ENCODE measurements around the gene GAB4. TPM values are rescaled to one million over a fixed set of nuclear protein-coding genes. Genes with fewer than 3 reads are reported as not detected.
"Not testable (repeated sequence)": the region's sequence is repeated elsewhere in the genome, so short reads cannot be mapped to it uniquely, and the experiment has no call there.

GAB4 gene
- total and polyA plus RNA-seq, 2 donors (not counting 1 experiment from before 2014, with no cell fraction given), result not detected

GRCh38 chr22:17014101-17014440, 6.0 kb upstream of the GAB4 start:
- not testable (repeated sequence) for H3K9me3 ChIP-seq (ENCODE audit: control insufficient read depth, insufficient read depth, low read depth, low read length); H3K27me3 ChIP-seq (ENCODE audit: control insufficient read depth, insufficient read depth, low read length); H3K79me2 ChIP-seq (ENCODE audit: control insufficient read depth, insufficient read depth, low read length)

GRCh38 chr22:17013396-17014100, 5.5 kb upstream of the GAB4 start:
- no peaks in the 10 kb centered on the region for H3K9me3 ChIP-seq (ENCODE audit: control insufficient read depth, insufficient read depth, low read depth, low read length)
- H3K4me3 ChIP-seq (replicated peaks in 1 of 4; ENCODE audit: control extremely low read depth in 1 of 4, insufficient read depth in 1 of 4, low read depth in 3 of 4, low read length in 4 of 4), result no peak overlapping the region
- TF ChIP-seq CTCF (conservative IDR thresholded peaks at IDR 0.05 in 1 of 2, IDR thresholded peaks at IDR 0.05 in 1 of 2; ENCODE audit: low read depth in 1 of 2, low read length in 2 of 2), result no peak
- TF ChIP-seq EZH2 (IDR thresholded peaks at IDR 0.05; ENCODE audit: low read length, missing control alignments), result no peak
- no peak overlapping the region for H3K9ac ChIP-seq (ENCODE audit: insufficient read depth, low read length)
- no peaks in the 10 kb centered on the region for H3K27me3 ChIP-seq (ENCODE audit: control insufficient read depth, insufficient read depth, low read length)
- H3K36me3 ChIP-seq (ENCODE audit: control insufficient read depth, insufficient read depth, low read length), result no peaks in the 10 kb centered on the region
- no peak overlapping the region for H3K27ac ChIP-seq (ENCODE audit: insufficient read depth, low read length)
- DNase-seq (ENCODE audit: low read depth in 2 of 2), result no peak
- H3K4me2 ChIP-seq (ENCODE audit: extremely low read depth, insufficient read depth, low read length), result no peak overlapping the region
- no peaks in the 10 kb centered on the region for H3K4me1 ChIP-seq (ENCODE audit: control insufficient read depth, extremely low read depth, insufficient read depth, low read length)
- no peaks in the 10 kb centered on the region for H4K20me1 ChIP-seq (ENCODE audit: control insufficient read depth, extremely low read depth, insufficient read depth, low read length)
- H3K79me2 ChIP-seq (ENCODE audit: control insufficient read depth, insufficient read depth, low read length), result no peaks in the 10 kb centered on the region
- H2AFZ ChIP-seq (ENCODE audit: low read length), result no peak overlapping the region

More at GRCh38 chr22:17014101-17014440, 6.0 kb upstream of the GAB4 start:
- H2AFZ ChIP-seq (ENCODE audit: low read length); H3K4me2 ChIP-seq (ENCODE audit: extremely low read depth, insufficient read depth, low read length); H3K27ac ChIP-seq (ENCODE audit: insufficient read depth, low read length); DNase-seq (ENCODE audit: low read depth in 2 of 2); H3K4me3 ChIP-seq (replicated peaks in 1 of 4; ENCODE audit: control extremely low read depth in 1 of 4, insufficient read depth in 1 of 4, low read depth in 3 of 4, low read length in 4 of 4); H4K20me1 ChIP-seq (ENCODE audit: control insufficient read depth, extremely low read depth, insufficient read depth, low read length); H3K36me3 ChIP-seq (ENCODE audit: control insufficient read depth, insufficient read depth, low read length); H3K9ac ChIP-seq (ENCODE audit: insufficient read depth, low read length); H3K4me1 ChIP-seq (ENCODE audit: control insufficient read depth, extremely low read depth, insufficient read depth, low read length): not testable (repeated sequence)

GRCh38 chr22:17012267-17012666, 4.2 kb upstream of the GAB4 start:
- no peak overlapping the region for H3K4me3 ChIP-seq (replicated peaks in 1 of 4; ENCODE audit: control extremely low read depth in 1 of 4, insufficient read depth in 1 of 4, low read depth in 3 of 4, low read length in 4 of 4)
- H3K9ac ChIP-seq (ENCODE audit: insufficient read depth, low read length), result no peak overlapping the region
- no peak for TF ChIP-seq EZH2 (IDR thresholded peaks at IDR 0.05; ENCODE audit: low read length, missing control alignments)
- TF ChIP-seq CTCF (conservative IDR thresholded peaks at IDR 0.05 in 1 of 2, IDR thresholded peaks at IDR 0.05 in 1 of 2; ENCODE audit: low read depth in 1 of 2, low read length in 2 of 2), result no peak
- H3K27ac ChIP-seq (ENCODE audit: insufficient read depth, low read length), result no peak overlapping the region
- no peaks in the 10 kb centered on the region for H4K20me1 ChIP-seq (ENCODE audit: control insufficient read depth, extremely low read depth, insufficient read depth, low read length)
- no peak for DNase-seq (ENCODE audit: low read depth in 2 of 2)
- no peaks in the 10 kb centered on the region for H3K27me3 ChIP-seq (ENCODE audit: control insufficient read depth, insufficient read depth, low read length)
- no peaks in the 10 kb centered on the region for H3K4me1 ChIP-seq (ENCODE audit: control insufficient read depth, extremely low read depth, insufficient read depth, low read length)
- H3K9me3 ChIP-seq (ENCODE audit: control insufficient read depth, insufficient read depth, low read depth, low read length), result no peaks in the 10 kb centered on the region
- no peaks in the 10 kb centered on the region for H3K36me3 ChIP-seq (ENCODE audit: control insufficient read depth, insufficient read depth, low read length)
- no peak overlapping the region for H3K4me2 ChIP-seq (ENCODE audit: extremely low read depth, insufficient read depth, low read length)
- no peak overlapping the region for H2AFZ ChIP-seq (ENCODE audit: low read length)
- H3K79me2 ChIP-seq (ENCODE audit: control insufficient read depth, insufficient read depth, low read length), result no peaks in the 10 kb centered on the region

All from fibroblast of lung (primary cell).